Measurements from ENCODE around the gene FNDC3B.

- no peak for TF ChIP-seq CTCF (IDR thresholded peaks at IDR 0.05; ENCODE audit: low read length)
- TF ChIP-seq EZH2 (IDR thresholded peaks at IDR 0.05; ENCODE audit: borderline replicate concordance, low read length): no peak
Observed at GRCh38 chr3:172057624-172058327, 18.4 kb downstream of the FNDC3B start.

Measured in OCI-LY1 (cell line).